H1 (cell line): ENCODE measurements around the gene ELMOD2. TPM values are rescaled to one million over a fixed set of nuclear protein-coding genes. Genes with fewer than 3 reads are reported as not detected.

Source experiments
- CBX5 ChIP-seq: fragments of 300-800, 300-1000 bp; sonication (generic); IDR thresholded peaks from 2 replicates; pipeline ENCODE4 v1.7.1; 2016; ENCODE audit warnings: antibody characterized with exemption, low read length, low read depth
- POLR2AphosphoS5 ChIP-seq: IDR thresholded peaks from 2 replicates; pipeline ENCODE4 v1.6.1; 2011; ENCODE audit warnings: low read depth, low read length
- RBBP5 ChIP-seq: IDR thresholded peaks from 2 replicates; pipeline ENCODE4 v1.7.1; 2012; ENCODE audit warnings: low read depth, mild to moderate bottlenecking, inconsistent platforms, low read length, moderate library complexity, borderline replicate concordance
- polyA plus RNA-seq, 7 experiments: library from polyadenylated mRNA; depleted of rRNA in 3 of 7; stranded (reverse) in 5 of 7; unstranded in 2 of 7; fragments of >200 nt in 5 of 7; fragments of 200-250 nt in 2 of 7; gene quantifications; 1 replicate in 5 of 7; 2 replicates in 1 of 7; 4 replicates in 1 of 7; pipeline versions ENCODE4 v1.2.1 to v1.2.3, GENCODE V29; 2011 to 2013; ENCODE audit warnings: missing spikeins in 2 of 7, mixed read lengths in 2 of 7
- total RNA-seq: library from RNA; stranded (reverse); fragmentation: NEBNext Ultra II Directional; extraction: Animal tissue kit (Norgen Biotek cat#: 25700); gene quantifications from 2 replicates; pipeline ENCODE4 v1.2.1, GENCODE V29; 2021

Gene ELMOD2
- total and polyA plus RNA-seq, 2 of the 8 experiments (the other 6 are each of a cell fraction or from before 2014, with no cell fraction given), result 6.6 to 27.9 TPM

GRCh38 chr4:140523857-140524742 lies at the start of gene ELMOD2 (continued):
- TF ChIP-seq CBX5 (no peak), POLR2AphosphoS5 (peak; percentile 89), RBBP5 (peak; percentile 94)
- TF ChIP-seq, all 59 proteins: peak for 19
